NK-92 treated with Interleukin-12 subunit alpha and Interleukin-12 subunit beta, amount 100 ng/mL, for 24 hours (cell line): ENCODE measurements around the gene TGIF2.
A peak's percentile ranks its signal among the peaks of the same experiment; 100 is the strongest.
"Not testable (repeated sequence)": the region's sequence is repeated elsewhere in the genome, so short reads cannot be mapped to it uniquely, and the experiment has no call there.

Experiments
- DNase-seq: peaks from one replicate; lab custom pipeline; 2025; lab: John Stamatoyannopoulos, UW

TGIF2 gene

GRCh38 chr20:36614781-36615557 is 41.6 kb downstream of the TGIF2 start:
- DNase-seq = no peak

- DNase-seq = no peak
These were observed 47.5 kb downstream of the TGIF2 start for GRCh38 chr20:36620917-36621316.

GRCh38 chr20:36623444-36623843 is 50.0 kb downstream of the TGIF2 start:
- no peak for DNase-seq

GRCh38 chr20:36624068-36624943 is 50.9 kb downstream of the TGIF2 start:
- DNase-seq = no peak

GRCh38 chr20:36624944-36625324 is 51.5 kb downstream of the TGIF2 start:
- DNase-seq = no peak

- DNase-seq = peak; percentile 54
These were observed 54.7 kb downstream of the TGIF2 start for GRCh38 chr20:36628076-36628475.

- DNase-seq = peak; percentile 61
These were observed 56.6 kb downstream of the TGIF2 start for GRCh38 chr20:36629719-36630681.

- no peak for DNase-seq
These were observed 58.2 kb downstream of the TGIF2 start for GRCh38 chr20:36631646-36632045.

- no peak for DNase-seq
These were observed 58.7 kb downstream of the TGIF2 start for GRCh38 chr20:36632147-36632486.

GRCh38 chr20:36632487-36633284 is 59.3 kb downstream of the TGIF2 start:
- DNase-seq = no peak

- DNase-seq = no peak
These were observed 59.9 kb downstream of the TGIF2 start for GRCh38 chr20:36633285-36633772.

GRCh38 chr20:36634342-36634741 is 60.9 kb downstream of the TGIF2 start:
- DNase-seq = no peak

- not testable (repeated sequence) for DNase-seq
These were observed 65.5 kb downstream of the TGIF2 start for GRCh38 chr20:36638876-36639400.

- no peak for DNase-seq
These were observed 68.1 kb downstream of the TGIF2 start for GRCh38 chr20:36641506-36641843.

GRCh38 chr20:36642136-36642535 is 68.7 kb downstream of the TGIF2 start:
- no peak for DNase-seq
